GM19438 (cell line): ENCODE measurements around the gene PAFAH1B1.
"Not testable (repeated sequence)": the region's sequence is repeated elsewhere in the genome, so short reads cannot be mapped to it uniquely, and the experiment has no call there.

Experiments used
- ATAC-seq: cut with Tn5 transposase; IDR thresholded peaks from one replicate; pipeline ENCODE4 v1.9.1; 2021; ENCODE audit warnings: low read depth; ENCODE audit not compliant: unreplicated experiment

The PAFAH1B1 gene

GRCh38 chr17:2687074-2687418, 93.6 kb downstream of the PAFAH1B1 start:
- ATAC-seq: no peak

GRCh38 chr17:2688351-2689342, 95.2 kb downstream of the PAFAH1B1 start:
- ATAC-seq: no peak

GRCh38 chr17:2689411-2690164, 96.1 kb downstream of the PAFAH1B1 start:
- no peak for ATAC-seq

- no peak for ATAC-seq
These were observed 97.0 kb downstream of the PAFAH1B1 start for GRCh38 chr17:2690165-2691068.

GRCh38 chr17:2691069-2691871, 97.8 kb downstream of the PAFAH1B1 start:
- ATAC-seq: no peak

GRCh38 chr17:2691965-2692780, 98.7 kb downstream of the PAFAH1B1 start:
- ATAC-seq: no peak

- no peak for ATAC-seq
These were observed 99.3 kb downstream of the PAFAH1B1 start for GRCh38 chr17:2692781-2693135.

- no peak for ATAC-seq
These were observed 100.3 kb downstream of the PAFAH1B1 start for GRCh38 chr17:2693561-2694380.

GRCh38 chr17:2694381-2695242, 101.2 kb downstream of the PAFAH1B1 start:
- no peak for ATAC-seq

GRCh38 chr17:2695243-2695960, 101.9 kb downstream of the PAFAH1B1 start:
- no peak for ATAC-seq

- no peak for ATAC-seq
These were observed 102.7 kb downstream of the PAFAH1B1 start for GRCh38 chr17:2695961-2696760.

- ATAC-seq: no peak
These were observed 104.2 kb downstream of the PAFAH1B1 start for GRCh38 chr17:2697611-2698162.

- ATAC-seq: not testable (repeated sequence)
These were observed 105.9 kb downstream of the PAFAH1B1 start for GRCh38 chr17:2699216-2699805.

- ATAC-seq: no peak
These were observed 106.6 kb downstream of the PAFAH1B1 start for GRCh38 chr17:2700030-2700490.
